Kidney epithelial cell (primary cell): ENCODE measurements around the gene PRCD. TPM values are rescaled to one million over a fixed set of nuclear protein-coding genes. Genes with fewer than 3 reads are reported as not detected.
A peak's percentile ranks its signal among the peaks of the same experiment; 100 is the strongest.

Experiments
- DNase-seq: peaks from one replicate; pipeline ENCODE4 v3.0.0-alpha.2; 2010; ENCODE audit warnings: low read depth
- H3K27me3 ChIP-seq: 2 replicates; pipeline ENCODE4 v1.6.0; 2011; ENCODE audit warnings: low read length; ENCODE audit not compliant: control insufficient read depth, insufficient read depth
- H3K36me3 ChIP-seq: 2 replicates; pipeline ENCODE4 v1.5.1; 2011; ENCODE audit warnings: low read length; ENCODE audit not compliant: control insufficient read depth, insufficient read depth
- H3K4me3 ChIP-seq: 2 replicates; pipeline ENCODE4 v1.5.1; 2011; ENCODE audit warnings: low read depth, mild to moderate bottlenecking, control low read depth, low read length
- total RNA-seq: library from RNA; depleted of rRNA; stranded (reverse); fragments of >200 nt; gene quantifications from 2 replicates; pipeline ENCODE4 v1.2.3, GENCODE V29; 2015
- TF ChIP-seq, protein P1 (sequence below): IDR thresholded peaks from 2 replicates; pipeline ENCODE4 v1.5.1; 2011; ENCODE audit warnings: mild to moderate bottlenecking, moderate library complexity, low read length, control low read depth, inconsistent platforms; ENCODE audit not compliant: insufficient read depth, poor library complexity, severe bottlenecking

The PRCD gene
- total RNA-seq, 1 donor from 2014 or later: not detected

DNA sequence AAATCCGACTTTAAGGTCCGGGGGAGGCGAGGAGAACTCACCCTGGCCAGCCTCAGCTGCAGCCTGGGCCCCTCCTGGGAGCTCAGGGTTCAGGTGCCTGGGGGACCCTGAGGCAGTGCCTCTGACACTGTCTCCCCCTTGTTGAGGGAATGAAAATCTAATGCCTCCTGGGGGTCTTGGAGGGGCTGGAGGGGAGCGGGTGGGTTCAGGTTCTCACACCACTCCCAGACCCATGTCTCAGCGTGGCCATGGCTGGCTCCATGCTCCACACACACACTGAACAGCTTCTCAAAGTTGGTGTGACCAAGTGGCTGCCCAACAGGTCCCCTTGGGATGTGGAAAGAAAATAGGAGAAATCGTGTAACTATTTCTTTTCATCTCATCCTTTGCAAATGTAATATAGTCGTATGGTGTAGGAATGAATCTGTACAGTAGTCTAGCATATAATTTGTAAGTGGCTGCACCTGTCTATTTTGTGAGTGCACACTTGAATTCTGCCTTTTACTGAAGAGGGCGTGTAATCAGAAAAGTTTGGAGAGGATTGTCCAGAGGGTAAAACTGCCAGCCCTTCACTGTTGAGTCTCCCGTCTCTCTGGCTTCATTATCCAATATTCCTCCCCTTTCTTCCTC, 788 bp upstream of the PRCD start:
- Histone ChIP-seq H3K36me3 (no peaks in the 10 kb centered on the region), H3K27me3 (peaks cover 15% of the 10 kb centered on the region), H3K4me3 (no peak overlapping the region)
- TF ChIP-seq, protein P1, sequence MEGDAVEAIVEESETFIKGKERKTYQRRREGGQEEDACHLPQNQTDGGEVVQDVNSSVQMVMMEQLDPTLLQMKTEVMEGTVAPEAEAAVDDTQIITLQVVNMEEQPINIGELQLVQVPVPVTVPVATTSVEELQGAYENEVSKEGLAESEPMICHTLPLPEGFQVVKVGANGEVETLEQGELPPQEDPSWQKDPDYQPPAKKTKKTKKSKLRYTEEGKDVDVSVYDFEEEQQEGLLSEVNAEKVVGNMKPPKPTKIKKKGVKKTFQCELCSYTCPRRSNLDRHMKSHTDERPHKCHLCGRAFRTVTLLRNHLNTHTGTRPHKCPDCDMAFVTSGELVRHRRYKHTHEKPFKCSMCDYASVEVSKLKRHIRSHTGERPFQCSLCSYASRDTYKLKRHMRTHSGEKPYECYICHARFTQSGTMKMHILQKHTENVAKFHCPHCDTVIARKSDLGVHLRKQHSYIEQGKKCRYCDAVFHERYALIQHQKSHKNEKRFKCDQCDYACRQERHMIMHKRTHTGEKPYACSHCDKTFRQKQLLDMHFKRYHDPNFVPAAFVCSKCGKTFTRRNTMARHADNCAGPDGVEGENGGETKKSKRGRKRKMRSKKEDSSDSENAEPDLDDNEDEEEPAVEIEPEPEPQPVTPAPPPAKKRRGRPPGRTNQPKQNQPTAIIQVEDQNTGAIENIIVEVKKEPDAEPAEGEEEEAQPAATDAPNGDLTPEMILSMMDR: no peak
- no peak for DNase-seq

GRCh38 chr17:76540381-76541300, 797 bp downstream of the PRCD start:
- TF ChIP-seq, protein P1: peak; percentile 3
- peak; percentile 86 for DNase-seq
- H3K36me3 ChIP-seq: no peaks in the 10 kb centered on the region
- peaks cover 15% of the 10 kb centered on the region for H3K27me3 ChIP-seq
- H3K4me3 ChIP-seq: peak overlapping the region; percentile 23

GRCh38 chr17:76541739-76542454, 2.1 kb downstream of the PRCD start:
- TF ChIP-seq, protein P1: no peak
- peaks cover 15% of the 10 kb centered on the region for H3K27me3 ChIP-seq
- H3K4me3 ChIP-seq: no peak overlapping the region
- DNase-seq: no peak
- no peaks in the 10 kb centered on the region for H3K36me3 ChIP-seq

- no peak overlapping the region for H3K4me3 ChIP-seq
- H3K36me3 ChIP-seq: no peaks in the 10 kb centered on the region
- H3K27me3 ChIP-seq: peaks cover 15% of the 10 kb centered on the region
- DNase-seq: no peak
- TF ChIP-seq, protein P1: no peak
Measured at GRCh38 chr17:76542566-76542971, 2.7 kb downstream of the PRCD start.

DNA sequence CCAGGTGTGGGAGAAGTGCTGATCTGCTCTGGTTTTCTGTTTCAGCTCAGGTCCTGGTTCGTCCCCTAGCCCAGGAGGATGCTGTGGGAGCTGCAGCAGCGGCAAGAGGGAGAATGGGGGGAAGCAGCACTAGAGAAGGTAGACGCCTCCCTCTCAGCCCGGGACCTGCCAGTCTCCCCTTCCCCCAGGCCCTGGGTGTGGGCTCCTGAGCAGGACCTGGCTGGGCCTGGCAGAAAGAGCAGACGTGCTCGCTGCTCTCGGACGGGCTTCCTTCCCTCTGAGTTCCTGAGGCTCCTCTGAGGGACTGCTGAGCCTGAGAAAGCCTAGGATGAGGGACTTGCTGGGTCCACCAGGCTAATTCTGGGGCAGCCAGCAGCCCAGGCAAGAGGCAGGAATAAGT, 3.1 kb downstream of the PRCD start:
- Histone ChIP-seq H3K27me3 (peaks cover 15% of the 10 kb centered on the region), H3K36me3 (no peaks in the 10 kb centered on the region), H3K4me3 (no peak overlapping the region)
- no peak for DNase-seq
- TF ChIP-seq, protein P1: no peak
